Measurements from ENCODE around the gene NBDY. TPM values are rescaled to one million over a fixed set of nuclear protein-coding genes. Genes with fewer than 3 reads are reported as not detected.
"Not testable (repeated sequence)": the region's sequence is repeated elsewhere in the genome, so short reads cannot be mapped to it uniquely, and the experiment has no call there.

Gene NBDY
- total RNA-seq, 1 experiment from 2014 or later: 12.0 TPM

DNA sequence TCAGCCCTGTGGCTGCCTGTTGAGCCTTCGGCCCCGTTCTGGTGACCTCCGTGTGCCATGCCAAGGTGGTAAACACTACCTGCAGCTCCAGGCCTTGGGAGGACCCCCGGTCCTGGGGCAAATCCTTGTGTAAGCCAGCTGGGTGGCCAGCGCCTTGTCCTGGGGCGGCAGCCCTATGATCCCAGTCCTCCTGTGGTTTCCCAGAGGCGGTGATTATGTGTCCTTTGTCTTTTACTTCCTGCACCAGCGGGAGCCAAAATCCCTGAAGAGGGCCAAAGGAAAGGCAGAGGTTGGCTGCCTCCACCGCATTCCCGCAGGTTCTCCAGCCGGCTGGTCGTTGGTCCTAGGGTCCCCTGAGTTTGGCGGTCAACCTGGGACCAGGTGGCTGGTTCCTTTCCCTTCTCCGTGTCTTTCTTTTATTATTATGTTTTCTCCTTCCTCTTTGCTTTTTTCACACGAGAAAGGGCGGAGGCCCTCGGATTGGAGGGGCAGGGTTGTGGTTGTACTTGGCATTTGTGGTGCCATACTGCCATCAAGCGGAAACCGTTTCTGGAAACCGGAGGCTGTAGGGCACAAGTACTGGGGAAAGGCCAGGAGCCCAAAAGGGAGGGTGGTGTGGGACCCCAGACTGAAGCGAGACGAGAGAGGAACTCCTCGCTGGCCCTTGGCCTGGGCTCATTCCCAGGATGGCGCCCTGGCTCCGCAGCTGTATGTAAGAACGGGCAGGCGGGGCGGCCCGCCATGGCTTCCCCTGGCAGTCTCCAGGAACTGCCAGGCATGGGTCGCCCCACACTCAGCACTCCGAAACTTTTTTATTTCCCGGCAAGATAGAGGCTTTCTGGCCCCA is 43.9 kb downstream of the NBDY start:
- not testable (repeated sequence) for H3K27me3 ChIP-seq (ENCODE audit: control insufficient read depth, insufficient read depth, low read length); H3K4me3 ChIP-seq (ENCODE audit: insufficient read depth, low read depth, low read length); DNase-seq; H3K36me3 ChIP-seq (replicated peaks; ENCODE audit: control insufficient read depth, insufficient read depth, low read length)

DNA sequence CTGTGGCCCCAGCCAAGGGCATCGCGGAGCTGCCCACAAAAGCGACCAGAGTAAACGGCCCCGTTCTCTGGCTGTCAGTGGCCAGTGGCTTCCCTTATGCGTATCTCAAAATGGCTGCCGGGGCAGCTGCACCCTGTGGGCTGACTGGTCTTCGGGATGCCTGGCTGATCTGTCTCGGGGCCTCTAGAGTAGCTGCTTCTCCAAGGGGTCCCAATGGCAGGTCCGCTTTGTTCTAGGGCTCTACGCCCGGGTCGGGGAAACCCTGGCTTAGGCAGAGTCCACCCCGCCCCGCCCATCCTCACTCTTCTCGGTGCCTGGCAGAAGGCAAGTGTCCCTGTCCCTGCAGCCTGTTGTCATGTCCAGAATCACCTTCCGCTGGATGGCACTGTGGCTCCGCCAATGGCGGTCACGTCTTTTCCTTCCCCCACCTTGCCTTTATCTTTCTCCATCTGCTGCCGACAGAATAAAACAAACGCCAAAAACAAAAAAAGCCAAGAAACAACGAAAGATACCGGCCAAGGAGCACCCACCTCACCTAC is 44.5 kb downstream of the NBDY start:
- not testable (repeated sequence) for H3K4me3 ChIP-seq (ENCODE audit: insufficient read depth, low read depth, low read length); H3K27me3 ChIP-seq (ENCODE audit: control insufficient read depth, insufficient read depth, low read length); H3K36me3 ChIP-seq (replicated peaks; ENCODE audit: control insufficient read depth, insufficient read depth, low read length); DNase-seq

DNA sequence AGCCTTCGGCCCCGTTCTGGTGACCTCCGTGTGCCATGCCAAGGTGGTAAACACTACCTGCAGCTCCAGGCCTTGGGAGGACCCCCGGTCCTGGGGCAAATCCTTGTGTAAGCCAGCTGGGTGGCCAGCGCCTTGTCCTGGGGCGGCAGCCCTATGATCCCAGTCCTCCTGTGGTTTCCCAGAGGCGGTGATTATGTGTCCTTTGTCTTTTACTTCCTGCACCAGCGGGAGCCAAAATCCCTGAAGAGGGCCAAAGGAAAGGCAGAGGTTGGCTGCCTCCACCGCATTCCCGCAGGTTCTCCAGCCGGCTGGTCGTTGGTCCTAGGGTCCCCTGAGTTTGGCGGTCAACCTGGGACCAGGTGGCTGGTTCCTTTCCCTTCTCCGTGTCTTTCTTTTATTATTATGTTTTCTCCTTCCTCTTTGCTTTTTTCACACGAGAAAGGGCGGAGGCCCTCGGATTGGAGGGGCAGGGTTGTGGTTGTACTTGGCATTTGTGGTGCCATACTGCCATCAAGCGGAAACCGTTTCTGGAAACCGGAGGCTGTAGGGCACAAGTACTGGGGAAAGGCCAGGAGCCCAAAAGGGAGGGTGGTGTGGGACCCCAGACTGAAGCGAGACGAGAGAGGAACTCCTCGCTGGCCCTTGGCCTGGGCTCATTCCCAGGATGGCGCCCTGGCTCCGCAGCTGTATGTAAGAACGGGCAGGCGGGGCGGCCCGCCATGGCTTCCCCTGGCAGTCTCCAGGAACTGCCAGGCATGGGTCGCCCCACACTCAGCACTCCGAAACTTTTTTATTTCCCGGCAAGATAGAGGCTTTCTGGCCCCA is 49.3 kb downstream of the NBDY start:
- not testable (repeated sequence) for H3K36me3 ChIP-seq (replicated peaks; ENCODE audit: control insufficient read depth, insufficient read depth, low read length); H3K4me3 ChIP-seq (ENCODE audit: insufficient read depth, low read depth, low read length); DNase-seq; H3K27me3 ChIP-seq (ENCODE audit: control insufficient read depth, insufficient read depth, low read length)

DNA sequence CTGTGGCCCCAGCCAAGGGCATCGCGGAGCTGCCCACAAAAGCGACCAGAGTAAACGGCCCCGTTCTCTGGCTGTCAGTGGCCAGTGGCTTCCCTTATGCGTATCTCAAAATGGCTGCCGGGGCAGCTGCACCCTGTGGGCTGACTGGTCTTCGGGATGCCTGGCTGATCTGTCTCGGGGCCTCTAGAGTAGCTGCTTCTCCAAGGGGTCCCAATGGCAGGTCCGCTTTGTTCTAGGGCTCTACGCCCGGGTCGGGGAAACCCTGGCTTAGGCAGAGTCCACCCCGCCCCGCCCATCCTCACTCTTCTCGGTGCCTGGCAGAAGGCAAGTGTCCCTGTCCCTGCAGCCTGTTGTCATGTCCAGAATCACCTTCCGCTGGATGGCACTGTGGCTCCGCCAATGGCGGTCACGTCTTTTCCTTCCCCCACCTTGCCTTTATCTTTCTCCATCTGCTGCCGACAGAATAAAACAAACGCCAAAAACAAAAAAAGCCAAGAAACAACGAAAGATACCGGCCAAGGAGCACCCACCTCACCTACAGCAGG is 50.0 kb downstream of the NBDY start:
- DNase-seq; H3K27me3 ChIP-seq (ENCODE audit: control insufficient read depth, insufficient read depth, low read length); H3K36me3 ChIP-seq (replicated peaks; ENCODE audit: control insufficient read depth, insufficient read depth, low read length); H3K4me3 ChIP-seq (ENCODE audit: insufficient read depth, low read depth, low read length): not testable (repeated sequence)

DNA sequence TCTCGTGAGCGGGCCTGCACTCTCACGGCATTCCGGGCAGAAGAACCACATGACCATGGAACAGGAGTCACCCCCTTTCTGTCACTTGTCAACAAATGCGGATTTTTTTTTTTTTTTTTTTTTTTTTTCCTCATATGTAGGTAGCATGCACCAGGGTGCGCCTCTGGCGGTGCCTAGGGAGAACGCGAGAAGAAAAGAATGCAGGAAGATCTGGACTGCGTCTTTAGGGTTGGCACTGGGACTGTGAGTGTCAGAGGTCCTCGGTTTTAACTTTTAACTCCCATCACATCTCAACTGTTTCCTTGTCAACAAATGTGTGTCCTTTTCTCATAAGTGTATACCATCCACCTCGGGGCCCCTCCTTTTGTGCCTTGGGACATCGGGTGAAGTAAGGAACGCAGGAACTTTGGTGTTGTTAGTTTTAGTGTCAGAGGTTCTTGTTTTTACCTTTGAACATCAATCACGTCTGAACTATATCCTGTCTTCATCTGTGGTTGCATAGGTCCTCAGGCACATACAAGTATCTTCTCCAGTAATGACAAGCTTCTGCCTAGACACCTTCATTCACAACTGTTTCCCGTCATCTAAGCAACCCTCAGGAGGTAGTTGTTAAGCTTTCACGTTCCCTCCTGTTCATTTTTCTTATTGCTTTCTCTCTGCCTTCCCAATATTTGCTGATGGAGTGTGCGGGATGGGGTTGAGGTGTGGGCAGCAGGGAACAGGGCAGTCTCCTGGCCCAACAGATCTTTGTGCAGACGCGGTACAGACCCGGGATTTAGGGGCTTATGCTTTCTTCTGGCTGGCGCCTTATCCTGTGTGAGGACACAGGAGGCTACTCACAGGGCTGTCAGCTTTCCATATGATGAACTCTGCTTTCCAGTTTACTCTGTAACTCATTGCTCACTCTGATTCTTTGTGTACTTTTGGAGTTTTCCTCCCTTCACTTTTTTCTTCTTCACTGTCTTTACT is 51.9 kb downstream of the NBDY start:
- not testable (repeated sequence) for DNase-seq; H3K27me3 ChIP-seq (ENCODE audit: control insufficient read depth, insufficient read depth, low read length); H3K4me3 ChIP-seq (ENCODE audit: insufficient read depth, low read depth, low read length); H3K36me3 ChIP-seq (replicated peaks; ENCODE audit: control insufficient read depth, insufficient read depth, low read length)

DNA sequence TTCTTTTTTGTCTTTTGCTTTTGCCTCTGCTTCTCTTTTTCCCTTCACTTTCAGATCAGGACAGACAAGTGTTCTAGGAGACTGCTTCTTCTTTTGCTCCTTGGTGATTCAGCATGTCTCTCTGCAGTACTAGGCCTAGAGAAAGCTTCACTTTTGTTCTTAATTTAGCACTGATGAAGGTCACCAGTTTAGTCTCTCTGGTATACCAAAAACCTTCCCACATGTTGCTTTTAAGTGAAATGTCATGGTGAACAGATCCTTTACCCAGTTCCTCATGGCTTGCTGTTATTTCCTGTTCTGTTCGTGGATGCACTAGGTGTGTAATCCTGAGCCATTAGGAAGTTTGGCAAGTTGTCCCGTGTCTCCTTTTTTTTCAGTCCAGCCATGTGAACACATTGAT is 53.3 kb downstream of the NBDY start:
- H3K4me3 ChIP-seq (ENCODE audit: insufficient read depth, low read depth, low read length): no peak overlapping the region
- no peaks in the 10 kb centered on the region for H3K36me3 ChIP-seq (replicated peaks; ENCODE audit: control insufficient read depth, insufficient read depth, low read length)
- H3K27me3 ChIP-seq (ENCODE audit: control insufficient read depth, insufficient read depth, low read length): no peaks in the 10 kb centered on the region
- DNase-seq: no peak

DNA sequence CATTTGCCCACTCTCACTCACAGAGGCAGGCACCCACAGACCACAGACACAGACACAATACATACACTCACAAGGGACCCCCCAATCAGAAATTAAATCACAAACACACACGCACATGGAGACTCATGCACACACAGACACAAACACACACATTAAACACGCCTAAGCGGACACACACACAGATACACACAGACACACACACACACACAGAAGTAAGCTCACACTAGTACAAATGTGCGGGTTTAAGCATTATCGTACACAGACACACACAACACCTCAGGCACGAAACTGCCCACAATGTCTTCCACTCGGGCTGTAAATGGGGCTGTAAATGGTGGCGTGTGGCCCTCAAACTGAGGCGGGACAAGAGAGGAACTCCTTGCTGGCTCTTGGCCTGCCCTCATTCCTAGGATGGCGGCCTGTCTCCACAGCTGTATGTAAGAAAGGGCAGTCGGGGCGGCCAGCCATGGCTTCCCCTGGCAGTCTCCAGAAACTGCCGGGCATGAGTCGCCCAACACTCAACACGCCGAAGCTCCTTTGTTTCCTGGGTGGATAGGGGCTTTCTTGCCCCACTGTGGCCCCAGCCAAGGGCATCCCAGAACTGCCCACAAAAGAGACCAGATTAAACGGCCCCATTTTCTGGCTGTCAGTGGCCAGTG is 53.9 kb downstream of the NBDY start:
- Histone ChIP-seq H3K36me3 (replicated peaks; ENCODE audit: control insufficient read depth, insufficient read depth, low read length) (no peaks in the 10 kb centered on the region), H3K27me3 (ENCODE audit: control insufficient read depth, insufficient read depth, low read length) (no peaks in the 10 kb centered on the region), H3K4me3 (ENCODE audit: insufficient read depth, low read depth, low read length) (no peak overlapping the region)
- no peak for DNase-seq

DNA sequence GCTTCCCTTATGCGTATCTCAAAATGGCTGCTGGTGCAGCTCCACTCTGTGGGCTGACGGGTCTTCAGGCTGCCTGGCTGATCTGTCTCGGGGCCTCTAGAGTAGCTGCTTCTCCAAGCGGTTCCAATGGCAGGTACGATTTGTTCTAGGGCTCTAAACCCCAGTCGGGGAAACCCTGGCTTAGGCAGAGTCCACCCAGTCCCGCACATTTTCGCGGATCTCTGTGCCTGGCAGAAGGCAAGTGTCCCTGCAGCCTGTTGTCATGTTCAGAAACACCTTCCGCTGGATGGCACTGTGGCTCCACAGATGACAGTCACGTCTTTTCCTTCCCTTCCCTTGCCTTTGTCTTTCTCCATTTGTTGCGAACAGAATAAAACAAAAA is 54.4 kb downstream of the NBDY start:
- H3K27me3 ChIP-seq (ENCODE audit: control insufficient read depth, insufficient read depth, low read length): no peaks in the 10 kb centered on the region
- no peaks in the 10 kb centered on the region for H3K36me3 ChIP-seq (replicated peaks; ENCODE audit: control insufficient read depth, insufficient read depth, low read length)
- H3K4me3 ChIP-seq (ENCODE audit: insufficient read depth, low read depth, low read length): no peak overlapping the region
- no peak for DNase-seq

DNA sequence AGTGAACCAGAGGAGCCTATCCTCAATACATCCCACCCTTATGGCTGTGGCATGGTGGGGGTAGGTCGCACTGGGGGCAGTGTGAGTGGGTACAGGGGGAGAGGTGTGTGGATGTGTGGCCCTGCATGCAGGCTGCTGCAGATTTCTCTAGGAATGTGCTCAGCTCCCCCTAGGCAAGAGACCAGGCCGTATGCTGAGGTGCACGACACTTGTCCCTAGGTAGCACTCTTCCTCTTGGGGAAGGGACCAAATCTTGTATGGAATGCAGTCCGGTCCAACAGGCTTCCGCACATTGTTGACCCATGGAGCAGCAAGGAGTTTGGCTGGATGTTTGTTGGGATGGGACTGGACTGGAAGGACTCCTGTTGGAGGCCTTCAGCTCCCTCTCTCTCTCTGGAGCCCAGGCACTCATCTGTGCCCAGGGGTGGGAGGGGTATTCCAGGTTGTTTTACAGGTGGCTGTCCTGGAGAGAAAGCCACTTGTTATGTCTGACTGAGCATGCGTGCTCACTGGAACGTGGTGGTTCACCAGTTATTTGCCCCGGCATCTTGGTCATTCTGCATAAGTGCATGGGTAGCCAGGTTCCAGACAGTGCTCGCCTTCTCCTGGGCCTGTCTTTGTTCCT is 55.1 kb downstream of the NBDY start:
- no peaks in the 10 kb centered on the region for H3K27me3 ChIP-seq (ENCODE audit: control insufficient read depth, insufficient read depth, low read length)

DNA sequence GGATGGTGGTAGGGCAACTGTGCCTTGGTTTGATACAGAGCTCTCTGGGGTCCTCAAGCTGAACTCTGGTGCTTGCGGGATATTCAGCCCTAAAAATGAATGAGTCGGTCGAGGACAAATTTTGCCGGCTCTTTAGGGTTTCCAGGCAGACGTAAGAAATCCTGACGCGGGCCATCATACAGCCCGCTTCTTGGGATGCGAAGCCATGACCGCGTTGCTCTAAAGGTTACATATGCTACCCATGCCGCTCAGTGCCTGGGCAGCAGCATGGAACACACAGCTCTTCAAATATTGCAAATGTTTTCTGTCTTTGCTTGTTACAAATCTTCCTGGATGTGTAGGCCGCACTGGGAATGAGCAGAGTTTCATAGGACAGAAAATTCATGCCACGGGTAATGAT is 55.6 kb downstream of the NBDY start:
- Histone ChIP-seq H3K4me3 (ENCODE audit: insufficient read depth, low read depth, low read length) (no peak overlapping the region), H3K36me3 (replicated peaks; ENCODE audit: control insufficient read depth, insufficient read depth, low read length) (no peaks in the 10 kb centered on the region), H3K27me3 (ENCODE audit: control insufficient read depth, insufficient read depth, low read length) (no peaks in the 10 kb centered on the region)
- no peak for DNase-seq

More for the DNA sequence above, 55.1 kb downstream of the NBDY start:
- Histone ChIP-seq H3K36me3 (replicated peaks; ENCODE audit: control insufficient read depth, insufficient read depth, low read length) (no peaks in the 10 kb centered on the region), H3K4me3 (ENCODE audit: insufficient read depth, low read depth, low read length) (no peak overlapping the region)
- no peak for DNase-seq

DNA sequence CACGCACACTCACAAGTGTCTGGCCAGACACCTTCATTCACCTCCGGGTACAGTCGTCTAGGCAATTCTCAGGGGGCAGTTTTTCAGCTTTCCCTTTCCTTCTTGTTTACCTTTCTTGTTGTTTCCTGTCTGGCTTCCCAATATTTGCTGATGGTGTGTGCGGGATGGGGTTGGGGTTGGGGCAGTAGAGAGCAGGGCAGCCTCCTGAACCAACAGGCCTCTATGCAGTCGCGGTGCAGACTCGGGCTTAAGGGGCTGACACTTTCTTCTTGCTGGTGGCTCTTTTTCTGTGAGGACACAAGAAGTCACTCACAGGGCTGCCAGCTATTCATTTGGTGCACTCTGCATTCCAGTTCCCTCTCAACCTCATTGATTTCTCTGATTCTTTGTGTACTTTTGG is 56.4 kb downstream of the NBDY start:
- Histone ChIP-seq H3K36me3 (replicated peaks; ENCODE audit: control insufficient read depth, insufficient read depth, low read length) (no peaks in the 10 kb centered on the region), H3K27me3 (ENCODE audit: control insufficient read depth, insufficient read depth, low read length) (no peaks in the 10 kb centered on the region), H3K4me3 (ENCODE audit: insufficient read depth, low read depth, low read length) (no peak overlapping the region)
- no peak for DNase-seq

DNA sequence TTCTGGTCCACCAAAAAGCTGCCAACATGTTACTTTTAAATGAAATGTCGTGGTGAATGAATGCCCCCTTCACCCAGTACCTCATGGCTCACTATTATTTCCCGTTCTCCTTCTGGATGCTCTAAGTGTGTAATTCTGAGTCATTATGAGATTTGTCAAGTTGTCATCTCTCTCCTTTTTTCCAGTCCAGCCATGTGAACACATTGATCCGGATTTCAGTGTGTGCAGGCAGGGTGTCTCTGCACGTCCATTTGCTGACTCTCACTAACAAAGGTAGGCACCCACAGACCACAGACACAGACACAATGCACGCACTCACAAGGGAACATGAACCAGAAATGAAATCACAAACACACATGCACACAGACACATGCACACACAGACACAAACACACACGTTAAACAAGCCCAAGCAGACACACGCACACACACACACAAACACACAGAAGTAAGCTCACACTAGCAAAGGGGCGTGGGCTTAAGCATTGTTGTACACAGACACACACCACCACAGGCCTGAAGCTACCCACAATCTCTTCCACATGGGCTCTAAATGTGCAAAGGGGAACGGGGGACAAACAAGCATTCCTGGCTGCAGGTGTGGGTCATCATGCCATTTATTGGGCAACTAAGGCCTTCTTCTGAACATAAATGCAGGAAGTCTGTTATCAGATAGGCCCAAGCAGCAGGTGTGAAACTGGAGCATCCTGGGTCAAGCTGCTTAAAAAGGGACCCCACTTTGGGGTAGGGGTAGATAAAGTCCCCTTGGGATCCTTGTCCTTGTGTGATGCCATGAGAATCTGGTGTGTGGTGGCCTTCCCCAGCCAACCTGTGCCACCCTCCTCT is 58.1 kb downstream of the NBDY start:
- H3K27me3 ChIP-seq (ENCODE audit: control insufficient read depth, insufficient read depth, low read length): no peaks in the 10 kb centered on the region
- no peak overlapping the region for H3K4me3 ChIP-seq (ENCODE audit: insufficient read depth, low read depth, low read length)
- no peak for DNase-seq
- H3K36me3 ChIP-seq (replicated peaks; ENCODE audit: control insufficient read depth, insufficient read depth, low read length): no peaks in the 10 kb centered on the region
